ENCODE results near the gene MYH14.
"Not testable (repeated sequence)": the region's sequence is repeated elsewhere in the genome, so short reads cannot be mapped to it uniquely, and the experiment has no call there.

Gene MYH14

GRCh38 chr19:50233308-50233910 is 30.0 kb downstream of the MYH14 start:
- TF ChIP-seq CTCF (IDR thresholded peaks at IDR 0.05; ENCODE audit: low read depth, low read length), result no peak
- DNase-seq (ENCODE audit: low read depth, low spot score), result no peak
- no peak overlapping the region for H3K4me3 ChIP-seq (ENCODE audit: low read depth, low read length)
- in situ Hi-C loops (cut with HindIII; ENCODE audit: low sequenced_read_pairs), result no loop called here

GRCh38 chr19:50237493-50237892 is 34.1 kb downstream of the MYH14 start:
- in situ Hi-C loops (cut with HindIII; ENCODE audit: low sequenced_read_pairs); DNase-seq (ENCODE audit: low read depth, low spot score): not testable (repeated sequence)

GRCh38 chr19:50238043-50238442 is 34.6 kb downstream of the MYH14 start:
- no peak for DNase-seq (ENCODE audit: low read depth, low spot score)
- in situ Hi-C loops (cut with HindIII; ENCODE audit: low sequenced_read_pairs), result no loop called here
- TF ChIP-seq CTCF (IDR thresholded peaks at IDR 0.05; ENCODE audit: low read depth, low read length), result no peak
- H3K4me3 ChIP-seq (ENCODE audit: low read depth, low read length), result no peak overlapping the region

More at GRCh38 chr19:50237493-50237892, 34.1 kb downstream of the MYH14 start:
- H3K4me3 ChIP-seq (ENCODE audit: low read depth, low read length), result not testable (repeated sequence)

- in situ Hi-C loops (cut with HindIII; ENCODE audit: low sequenced_read_pairs), result no loop called here
- no peak for TF ChIP-seq CTCF (IDR thresholded peaks at IDR 0.05; ENCODE audit: low read depth, low read length)
- H3K4me3 ChIP-seq (ENCODE audit: low read depth, low read length), result no peak overlapping the region
- DNase-seq (ENCODE audit: low read depth, low spot score), result no peak
Measured at GRCh38 chr19:50239921-50240590, 36.6 kb downstream of the MYH14 start.

- TF ChIP-seq CTCF (IDR thresholded peaks at IDR 0.05; ENCODE audit: low read depth, low read length), result no peak
- H3K4me3 ChIP-seq (ENCODE audit: low read depth, low read length), result no peak overlapping the region
- DNase-seq (ENCODE audit: low read depth, low spot score), result no peak
- in situ Hi-C loops (cut with HindIII; ENCODE audit: low sequenced_read_pairs), result no loop called here
Measured at GRCh38 chr19:50242581-50242980, 39.2 kb downstream of the MYH14 start.

GRCh38 chr19:50244695-50245094 is 41.3 kb downstream of the MYH14 start:
- no peak for TF ChIP-seq CTCF (IDR thresholded peaks at IDR 0.05; ENCODE audit: low read depth, low read length)
- DNase-seq (ENCODE audit: low read depth, low spot score), result no peak
- in situ Hi-C loops (cut with HindIII; ENCODE audit: low sequenced_read_pairs), result no loop called here
- H3K4me3 ChIP-seq (ENCODE audit: low read depth, low read length), result no peak overlapping the region

- no peak for DNase-seq (ENCODE audit: low read depth, low spot score)
- in situ Hi-C loops (cut with HindIII; ENCODE audit: low sequenced_read_pairs), result no loop called here
- no peak overlapping the region for H3K4me3 ChIP-seq (ENCODE audit: low read depth, low read length)
- no peak for TF ChIP-seq CTCF (IDR thresholded peaks at IDR 0.05; ENCODE audit: low read depth, low read length)
Measured at GRCh38 chr19:50248413-50248812, 45.0 kb downstream of the MYH14 start.
